ENCODE data around the gene DPH1.
A peak's percentile ranks its signal among the peaks of the same experiment; 100 is the strongest.

The DPH1 gene

DNA sequence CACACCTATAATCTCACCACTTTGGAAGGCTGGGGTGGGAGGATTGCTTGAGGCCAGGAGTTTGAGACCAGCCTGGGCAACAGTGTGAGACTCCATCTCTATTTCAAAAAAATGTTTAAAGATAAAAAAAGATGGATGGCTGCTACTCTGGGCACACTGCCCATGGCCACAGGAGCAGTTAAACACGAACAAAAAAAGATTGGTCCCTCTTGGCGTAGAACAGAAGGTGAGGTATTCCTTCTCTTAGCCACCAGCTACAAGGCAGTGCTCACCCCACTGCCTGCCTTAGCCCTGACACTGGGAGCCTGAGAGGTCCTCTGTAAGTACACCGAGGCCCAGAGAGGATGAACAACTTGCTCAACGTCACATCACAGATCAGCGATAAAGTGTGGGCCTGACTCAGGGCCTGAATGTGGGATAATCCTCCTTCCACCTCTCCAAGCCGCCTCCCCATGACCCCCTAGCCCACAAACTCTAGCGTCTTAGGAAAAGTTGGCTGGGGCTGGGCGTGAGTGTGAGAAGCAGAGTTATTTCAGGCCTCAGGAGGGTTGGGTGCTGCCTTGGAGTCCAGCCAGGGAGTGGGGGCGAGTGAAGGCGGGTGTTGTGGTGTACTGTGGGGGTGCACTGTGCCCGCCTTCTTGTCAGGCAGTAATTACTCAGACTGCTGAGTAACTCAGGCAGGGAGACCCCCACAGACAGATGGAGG lies 2.3 kb upstream of the DPH1 start:
- DNase-seq (ENCODE audit: low read depth), result no peak

DNA sequence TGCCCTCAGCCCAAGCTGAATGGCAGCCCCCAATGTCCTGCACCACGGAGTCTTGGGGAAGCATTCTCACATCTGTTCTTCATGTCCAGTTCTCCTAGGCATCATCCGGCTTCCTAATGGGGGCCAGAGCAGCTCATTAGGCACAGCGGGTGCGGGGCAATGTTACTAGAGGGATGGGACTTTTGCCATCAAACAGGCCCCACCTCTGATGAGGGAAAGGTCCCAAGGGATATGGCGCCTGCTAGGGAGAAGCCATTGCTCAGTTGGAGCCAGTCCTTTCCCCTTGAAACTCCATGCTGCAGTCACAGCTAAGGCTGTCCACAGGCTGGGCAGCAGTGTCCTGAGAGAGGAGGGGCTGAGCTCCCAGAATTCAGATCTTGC lies 1.7 kb upstream of the DPH1 start:
- DNase-seq (ENCODE audit: low read depth), result no peak

GRCh38 chr17:2028737-2029136 lies 1.2 kb upstream of the DPH1 start:
- no peak for DNase-seq (ENCODE audit: low read depth)

- no peak for DNase-seq (ENCODE audit: low read depth)
Observed at GRCh38 chr17:2030779-2031163, 818 bp downstream of the DPH1 start.

DNA sequence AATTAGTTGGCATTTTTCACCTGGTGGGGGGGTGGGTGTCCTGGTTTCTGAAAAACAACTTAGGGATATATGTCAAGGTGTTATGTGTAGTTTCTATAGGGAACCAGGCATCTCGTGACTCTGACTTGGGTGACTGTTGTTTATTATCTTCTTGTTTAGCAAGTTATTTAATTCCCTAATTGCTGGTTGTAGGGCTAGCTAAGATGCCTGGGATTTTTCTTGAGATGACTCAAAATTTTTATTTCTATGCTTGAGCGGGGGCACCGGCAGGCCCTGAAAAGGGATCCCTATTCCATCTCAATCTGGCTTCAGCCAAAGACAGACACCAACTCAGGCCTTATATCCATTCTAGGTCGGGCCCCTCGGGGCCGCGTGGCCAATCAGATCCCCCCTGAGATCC lies 3.2 kb downstream of the DPH1 start:
- DNase-seq (ENCODE audit: low read depth), result no peak

- no peak for DNase-seq (ENCODE audit: low read depth)
Observed at GRCh38 chr17:2034157-2034556, 4.2 kb downstream of the DPH1 start.

- no peak for DNase-seq (ENCODE audit: low read depth)
Observed at GRCh38 chr17:2034806-2035540, 5.0 kb downstream of the DPH1 start.

DNA sequence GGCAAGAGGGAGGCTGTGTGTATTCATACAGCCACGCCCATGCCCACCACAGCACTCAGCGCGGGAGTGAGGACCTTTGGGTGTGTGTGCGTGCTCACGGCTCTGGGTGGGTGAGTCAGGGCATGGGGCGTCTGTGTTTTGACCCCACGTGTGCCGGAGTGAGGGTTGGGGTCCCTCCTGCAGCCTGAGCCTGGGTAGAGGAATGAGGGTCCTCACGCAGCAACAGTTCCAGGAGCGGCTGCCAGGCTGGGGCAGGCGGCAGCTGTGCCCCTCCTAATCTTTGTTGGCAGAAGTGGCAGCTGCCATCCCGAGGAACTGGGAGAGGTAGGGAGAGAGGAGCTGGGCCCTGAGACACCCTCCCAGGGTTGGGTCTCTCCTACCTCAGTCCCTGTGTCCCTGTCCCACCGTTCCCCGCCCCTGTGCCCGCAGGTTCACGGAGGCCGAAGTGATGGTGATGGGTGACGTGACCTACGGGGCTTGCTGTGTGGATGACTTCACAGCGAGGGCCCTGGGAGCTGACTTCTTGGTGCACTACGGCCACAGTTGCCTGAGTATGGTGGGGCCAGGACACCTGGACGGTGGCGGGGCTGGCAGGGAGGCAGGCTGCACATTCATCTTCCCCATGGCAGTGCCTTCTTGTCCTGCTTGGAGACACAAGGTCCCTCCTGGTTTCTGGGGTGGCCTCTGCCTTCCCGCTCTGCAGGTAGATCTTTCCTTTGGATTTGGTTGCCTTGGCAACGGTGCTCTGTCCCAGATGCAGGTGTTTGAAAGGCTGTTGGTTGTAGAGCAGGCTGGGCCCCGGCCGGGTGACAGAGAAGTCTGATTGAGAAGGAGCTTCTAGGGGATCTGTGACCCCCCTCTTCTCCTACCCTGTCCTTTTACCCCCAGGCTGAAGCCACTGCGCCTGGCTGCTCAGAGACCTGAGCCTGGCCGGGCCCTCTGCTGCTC lies 5.9 kb downstream of the DPH1 start:
- no peak for DNase-seq (ENCODE audit: low read depth)

DNA sequence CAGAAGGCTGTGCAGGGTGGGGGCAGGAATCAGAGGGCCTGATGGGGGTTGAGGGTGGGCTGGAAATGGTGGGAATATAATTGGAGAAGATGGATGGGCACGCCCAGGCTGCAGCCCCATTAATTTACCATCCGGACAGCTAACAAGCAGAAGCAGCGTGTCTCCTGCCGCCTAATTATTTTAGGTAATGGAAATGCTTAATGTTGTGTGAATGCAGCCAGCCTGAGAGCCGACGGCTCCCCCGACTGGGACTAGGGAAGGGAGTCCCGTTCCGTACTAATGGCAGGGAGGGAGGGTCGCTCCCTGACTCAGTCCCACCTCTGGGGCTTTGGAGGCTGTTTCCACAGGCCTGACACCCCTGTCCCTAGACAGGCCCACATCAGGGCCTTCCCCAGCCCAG lies 7.2 kb downstream of the DPH1 start:
- no peak for DNase-seq (ENCODE audit: low read depth)

DNA sequence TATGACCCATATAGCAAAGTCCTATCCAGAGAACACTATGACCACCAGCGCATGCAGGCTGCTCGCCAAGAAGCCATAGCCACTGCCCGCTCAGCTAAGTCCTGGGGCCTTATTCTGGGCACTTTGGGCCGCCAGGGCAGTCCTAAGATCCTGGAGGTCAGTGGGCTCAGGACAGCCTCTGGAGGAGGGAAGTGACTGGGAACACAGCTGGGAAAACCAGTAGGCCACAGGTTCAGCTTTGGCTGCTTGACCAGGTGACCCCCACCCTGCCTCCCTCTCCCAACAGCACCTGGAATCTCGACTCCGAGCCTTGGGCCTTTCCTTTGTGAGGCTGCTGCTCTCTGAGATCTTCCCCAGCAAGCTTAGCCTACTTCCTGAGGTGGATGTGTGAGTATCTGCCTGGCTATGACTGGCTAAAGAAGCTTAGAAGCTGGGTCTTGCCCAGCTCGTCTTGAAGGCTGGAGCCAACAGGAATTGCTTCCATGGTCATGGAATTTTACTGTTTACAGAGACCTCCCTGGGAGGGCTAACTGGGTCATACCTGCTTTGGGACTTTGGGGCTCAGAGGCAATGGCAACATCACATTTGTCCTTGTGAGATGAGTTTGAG lies 10.4 kb downstream of the DPH1 start:
- no peak for DNase-seq (ENCODE audit: low read depth)

- DNase-seq (ENCODE audit: low read depth), result no peak
Observed at GRCh38 chr17:2040942-2041560, 11.1 kb downstream of the DPH1 start.

GRCh38 chr17:2041561-2042389 lies 11.8 kb downstream of the DPH1 start, which contains the start of gene OVCA2:
OVCA2 (plus strand) TSS chr17:2042022; CDS start chr17:2042048, 26 bp downstream.
- DNase-seq (ENCODE audit: low read depth), result peak; percentile 96

- DNase-seq (ENCODE audit: low read depth), result no peak
Observed at GRCh38 chr17:2042390-2042847, 12.5 kb downstream of the DPH1 start.

GRCh38 chr17:2042933-2043332 lies 13.0 kb downstream of the DPH1 start:
- DNase-seq (ENCODE audit: low read depth), result no peak

- DNase-seq (ENCODE audit: low read depth), result no peak
Observed at GRCh38 chr17:2043785-2044184, 13.8 kb downstream of the DPH1 start.

GRCh38 chr17:2044263-2044894 lies 14.4 kb downstream of the DPH1 start:
- DNase-seq (ENCODE audit: low read depth), result no peak

- no peak for DNase-seq (ENCODE audit: low read depth)
Observed at GRCh38 chr17:2047590-2047989, 17.6 kb downstream of the DPH1 start.

DNA sequence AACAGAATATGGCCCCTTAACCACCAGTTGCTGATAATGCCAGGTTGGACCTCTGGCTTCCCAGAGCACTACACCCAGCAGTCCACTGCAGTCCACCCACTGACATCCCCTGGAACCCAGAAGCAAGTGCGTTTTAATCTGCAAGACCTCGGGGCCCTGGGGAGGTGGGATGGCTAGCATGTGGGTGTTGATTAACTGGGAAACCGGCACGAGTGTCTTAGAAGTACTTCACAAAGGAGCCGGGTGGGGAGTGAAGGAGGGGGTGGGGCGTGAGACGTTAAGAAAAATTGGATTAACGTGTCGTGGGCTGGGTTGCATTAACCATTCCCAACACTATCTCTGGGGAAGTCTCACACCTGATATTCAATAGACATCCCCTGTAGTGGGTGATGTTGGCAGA lies 18.9 kb downstream of the DPH1 start:
- no peak for DNase-seq (ENCODE audit: low read depth)

DNA sequence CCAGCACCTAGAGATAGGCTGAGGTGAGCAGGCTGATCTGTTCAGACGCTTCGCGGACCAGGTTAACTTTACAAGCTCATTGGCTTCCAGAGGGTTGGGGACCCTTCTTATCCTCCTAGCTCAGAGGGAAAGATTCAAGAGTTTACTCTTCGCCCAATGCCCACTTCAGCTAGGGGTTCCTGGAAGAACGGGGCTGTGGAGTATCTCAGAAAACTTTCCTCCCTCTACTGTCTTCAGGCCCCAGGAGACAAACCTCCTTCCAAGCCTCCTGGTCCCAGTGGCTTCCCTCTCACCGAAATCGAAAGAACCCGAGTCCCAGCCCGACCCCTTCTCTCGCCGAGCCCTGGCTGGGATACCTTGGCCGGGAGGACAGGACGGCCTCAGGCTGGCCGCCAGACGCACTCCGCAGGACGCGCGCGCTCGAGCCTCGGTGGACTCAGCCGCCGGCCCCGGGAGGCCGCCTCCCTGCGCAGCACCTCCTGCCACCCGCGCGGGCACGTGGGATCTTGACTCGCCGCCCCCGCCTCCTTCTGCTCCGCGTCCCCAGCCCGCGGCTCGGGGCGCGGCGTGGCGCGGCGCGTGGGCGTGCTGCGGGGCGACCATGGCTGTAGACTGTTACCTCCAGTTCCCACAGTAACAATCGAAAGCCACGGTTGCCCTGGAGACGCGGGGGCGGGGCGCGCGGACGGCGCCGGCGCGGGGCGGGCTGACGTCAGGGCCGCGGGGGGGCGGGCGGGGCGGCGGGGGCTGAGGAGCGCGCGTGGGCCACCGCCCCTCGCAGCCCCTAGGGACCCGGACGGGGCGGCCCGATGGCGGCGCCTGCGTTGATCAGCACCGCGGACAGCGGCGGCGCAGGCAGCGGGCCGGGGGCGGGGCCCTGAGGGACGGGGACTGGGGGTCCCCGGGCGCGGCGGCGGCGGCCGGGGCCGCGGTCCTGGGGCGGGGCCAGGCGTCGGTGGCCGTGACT lies 19.7 kb downstream of the DPH1 start:
- DNase-seq (ENCODE audit: low read depth), result peak; percentile 90

Measured in activated T-helper 9 cell treated with anti-CD3 and anti-CD28 coated beads, Interleukin-2, amount 50 U/mL, for 16 hours (primary cell).